Right atrium auricular region (tissue), 2 donors: Measurements from ENCODE around the gene CHD6. TPM values are rescaled to one million over a fixed set of nuclear protein-coding genes. Genes with fewer than 3 reads are reported as not detected.

Experiments used
- DNase-seq: peaks from one replicate; pipeline ENCODE4 v3.0.0-alpha.2; 2019; ENCODE audit warnings: low spot score
- H3K27ac ChIP-seq, 2 donors: fragments of 200-600 bp; sonication (generic); 1 replicate in 1 of 2; 2 replicates in 1 of 2; pipeline ENCODE4 v1.5.1; 2016 to 2019
- H3K27me3 ChIP-seq, 2 donors: fragments of 200-600 bp; sonication (generic); one replicate each; pipeline versions ENCODE4 v1.5.1 to v1.6.0; 2017 to 2019
- H3K36me3 ChIP-seq: fragments of 200-600 bp; sonication (generic); one replicate; pipeline ENCODE4 v1.5.1; 2016
- H3K4me1 ChIP-seq, 2 donors: fragments of 200-600 bp; sonication (generic); one replicate each; pipeline versions ENCODE4 v1.5.1 to v1.6.0; 2017 to 2019
- H3K4me3 ChIP-seq, 2 donors: fragments of 200-600 bp; sonication (generic); 1 replicate in 1 of 2; 2 replicates in 1 of 2; pipeline ENCODE4 v1.5.1; 2017 to 2019; ENCODE audit warnings: mild to moderate bottlenecking in 1 of 2, moderate library complexity in 1 of 2
- H3K9me3 ChIP-seq, 2 donors: fragments of 200-600 bp; sonication (generic); one replicate each; pipeline ENCODE4 v1.5.1; 2019
- total RNA-seq, 2 donors: library from RNA; depleted of rRNA; stranded (reverse); fragments of >200 nt; gene quantifications; one replicate each; pipeline ENCODE4 v1.1.0, GENCODE V29; 2016
- TF ChIP-seq, protein P1 (sequence below), 2 donors: fragments of 200-600 bp; sonication (generic); IDR thresholded peaks; one replicate each; pipeline ENCODE4 v1.5.1; 2019; ENCODE audit warnings: antibody characterized with exemption in 2 of 2

The CHD6 gene
- total RNA-seq, 2 donors from 2014 or later = 22.2 to 27.4 TPM

DNA sequence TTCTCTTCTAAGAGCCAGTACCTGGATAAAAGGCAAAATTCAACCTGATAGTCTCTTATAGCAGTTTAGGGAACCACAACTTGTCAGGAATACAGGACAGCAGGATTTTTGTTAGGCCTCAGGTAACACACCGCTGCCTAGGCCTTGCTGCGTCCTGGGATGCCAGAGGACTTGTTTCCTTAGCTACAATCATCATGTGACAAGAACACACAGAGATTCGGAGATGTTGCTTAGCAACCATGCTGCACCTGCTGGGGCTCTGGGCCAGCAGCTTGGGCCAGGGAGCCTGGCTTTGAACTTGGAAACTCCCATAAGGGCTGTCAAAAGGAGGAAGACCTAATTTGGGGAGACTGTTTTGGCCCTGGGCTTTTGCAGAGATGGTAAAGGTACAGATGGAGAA, 36.1 kb upstream of the CHD6 start:
- Histone ChIP-seq H3K4me3 (no peak overlapping the region), H3K27me3 (no peaks in the 10 kb centered on the region), H3K4me1 (no peaks in the 10 kb centered on the region), H3K36me3 (no peaks in the 10 kb centered on the region), H3K27ac (no peak overlapping the region), H3K9me3 (no peaks in the 10 kb centered on the region)
- TF ChIP-seq, protein P1, sequence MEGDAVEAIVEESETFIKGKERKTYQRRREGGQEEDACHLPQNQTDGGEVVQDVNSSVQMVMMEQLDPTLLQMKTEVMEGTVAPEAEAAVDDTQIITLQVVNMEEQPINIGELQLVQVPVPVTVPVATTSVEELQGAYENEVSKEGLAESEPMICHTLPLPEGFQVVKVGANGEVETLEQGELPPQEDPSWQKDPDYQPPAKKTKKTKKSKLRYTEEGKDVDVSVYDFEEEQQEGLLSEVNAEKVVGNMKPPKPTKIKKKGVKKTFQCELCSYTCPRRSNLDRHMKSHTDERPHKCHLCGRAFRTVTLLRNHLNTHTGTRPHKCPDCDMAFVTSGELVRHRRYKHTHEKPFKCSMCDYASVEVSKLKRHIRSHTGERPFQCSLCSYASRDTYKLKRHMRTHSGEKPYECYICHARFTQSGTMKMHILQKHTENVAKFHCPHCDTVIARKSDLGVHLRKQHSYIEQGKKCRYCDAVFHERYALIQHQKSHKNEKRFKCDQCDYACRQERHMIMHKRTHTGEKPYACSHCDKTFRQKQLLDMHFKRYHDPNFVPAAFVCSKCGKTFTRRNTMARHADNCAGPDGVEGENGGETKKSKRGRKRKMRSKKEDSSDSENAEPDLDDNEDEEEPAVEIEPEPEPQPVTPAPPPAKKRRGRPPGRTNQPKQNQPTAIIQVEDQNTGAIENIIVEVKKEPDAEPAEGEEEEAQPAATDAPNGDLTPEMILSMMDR (IDR thresholded peaks at IDR 0.05) = no peak
- DNase-seq = no peak

DNA sequence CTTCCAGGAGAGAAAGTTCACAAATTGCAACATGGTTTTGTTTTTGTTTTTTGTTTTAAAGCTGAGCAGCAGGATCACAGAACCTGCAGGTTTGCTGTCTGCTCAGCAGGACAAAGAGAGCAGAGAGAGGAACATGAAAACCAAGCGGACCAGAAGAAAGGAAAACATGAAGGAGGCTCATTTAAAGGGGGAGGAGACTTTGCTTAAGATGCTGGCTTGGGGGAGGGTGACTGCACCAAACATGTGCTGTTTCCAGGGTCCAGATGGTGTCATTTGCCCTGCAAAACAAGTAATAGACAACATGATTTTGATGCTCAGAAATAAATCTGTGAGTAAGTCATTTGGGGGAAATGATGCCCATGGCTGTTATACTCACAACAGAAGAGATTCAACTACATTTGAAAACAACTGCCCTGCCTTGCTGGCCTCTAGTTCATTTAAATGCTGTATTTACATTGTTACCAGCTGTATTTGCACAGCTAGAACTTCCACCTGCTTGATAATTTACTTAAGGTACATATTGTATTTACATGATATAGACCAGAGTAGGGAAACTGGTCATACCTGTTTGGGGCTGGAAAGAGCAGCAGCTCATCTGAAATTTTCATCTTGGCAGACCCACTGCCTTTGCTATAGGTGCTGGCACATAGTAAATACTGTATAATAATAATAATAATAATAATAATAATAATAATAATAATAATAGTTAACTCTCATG, 32.2 kb upstream of the CHD6 start:
- Histone ChIP-seq H3K4me3 (no peak overlapping the region), H3K27ac (no peak overlapping the region), H3K36me3 (no peaks in the 10 kb centered on the region), H3K27me3 (no peaks in the 10 kb centered on the region), H3K9me3 (no peaks in the 10 kb centered on the region), H3K4me1 (no peaks in the 10 kb centered on the region)
- TF ChIP-seq, protein P1 (IDR thresholded peaks at IDR 0.05) = no peak
- DNase-seq = no peak

DNA sequence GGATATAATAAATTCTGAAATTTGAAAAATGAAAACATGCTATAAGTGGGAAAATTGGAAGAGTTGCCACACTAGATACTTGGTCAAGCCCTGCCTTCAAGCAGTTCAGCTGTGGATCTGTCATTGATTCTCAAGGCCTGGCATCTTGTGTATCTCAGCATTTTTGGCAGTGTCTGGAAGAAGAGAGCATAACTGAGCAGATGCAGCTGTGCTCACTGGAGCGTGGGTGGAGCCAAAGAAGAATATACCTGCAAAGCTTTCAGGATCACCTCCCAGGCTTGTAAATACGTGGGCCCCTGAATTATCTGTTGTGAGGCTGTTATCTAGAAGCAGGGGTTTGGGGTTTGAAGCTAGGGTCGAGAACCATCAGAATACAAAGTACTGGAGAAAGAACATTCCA, 31.3 kb upstream of the CHD6 start:
- DNase-seq = no peak
- H3K27me3 ChIP-seq = no peaks in the 10 kb centered on the region
- H3K9me3 ChIP-seq = no peaks in the 10 kb centered on the region
- TF ChIP-seq, protein P1 (IDR thresholded peaks at IDR 0.05) = no peak
- H3K27ac ChIP-seq = no peak overlapping the region
- no peaks in the 10 kb centered on the region for H3K4me1 ChIP-seq
- no peaks in the 10 kb centered on the region for H3K36me3 ChIP-seq
- H3K4me3 ChIP-seq = no peak overlapping the region

DNA sequence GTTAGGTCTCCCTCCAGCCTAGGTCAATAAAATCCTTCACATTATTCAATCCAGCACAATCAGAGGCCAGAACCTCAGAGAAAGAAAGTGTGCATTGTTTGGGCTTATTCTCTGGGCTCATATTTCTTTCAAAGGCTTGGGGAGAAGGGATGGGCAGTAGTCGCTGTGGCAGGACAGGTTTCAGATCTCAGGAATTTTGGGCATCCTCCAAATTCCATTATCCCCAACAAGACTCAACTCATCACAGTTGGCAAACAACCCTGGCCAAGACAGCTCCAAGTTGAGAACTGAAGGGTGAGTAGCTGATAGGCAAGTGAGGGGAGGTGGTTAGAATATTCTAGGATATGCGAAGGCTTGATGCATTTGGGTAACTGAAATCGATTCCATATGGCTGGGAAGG, 27.2 kb upstream of the CHD6 start:
- no peak overlapping the region for H3K4me3 ChIP-seq
- H3K27me3 ChIP-seq = no peaks in the 10 kb centered on the region
- H3K36me3 ChIP-seq = no peaks in the 10 kb centered on the region
- peaks cover 0 to 9% of the 10 kb centered on the region in 2 donors for H3K4me1 ChIP-seq
- no peak for DNase-seq
- H3K27ac ChIP-seq = no peak overlapping the region
- H3K9me3 ChIP-seq = no peaks in the 10 kb centered on the region
- TF ChIP-seq, protein P1 (IDR thresholded peaks at IDR 0.05) = no peak

DNA sequence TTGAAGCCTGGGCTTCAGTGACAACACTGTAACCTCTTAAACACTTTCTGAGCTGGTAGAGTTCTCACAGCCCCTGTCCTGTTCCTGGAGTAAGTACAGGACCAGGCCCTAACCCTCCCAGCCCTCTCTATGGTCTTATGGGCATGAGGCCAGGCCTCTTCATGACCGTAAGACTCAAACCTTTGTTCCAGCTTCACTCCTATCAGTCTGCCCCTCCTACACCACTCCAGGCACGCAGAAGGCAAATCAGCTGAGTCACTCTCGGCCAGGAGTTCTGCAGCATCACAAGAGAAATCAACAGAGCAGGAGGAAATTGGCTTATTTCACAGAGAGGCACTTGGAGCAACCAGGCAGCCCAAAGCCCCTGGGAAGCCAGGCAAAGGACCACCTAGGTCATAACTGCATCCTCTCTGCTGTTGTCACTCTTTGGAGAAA, 25.3 kb upstream of the CHD6 start:
- no peaks in the 10 kb centered on the region for H3K36me3 ChIP-seq

More for the DNA sequence above, 25.3 kb upstream of the CHD6 start:
- TF ChIP-seq, protein P1 (IDR thresholded peaks at IDR 0.05) = no peak
- Histone ChIP-seq H3K9me3 (no peaks in the 10 kb centered on the region), H3K27ac (no peak overlapping the region), H3K4me1 (peaks cover 0 to 9% of the 10 kb centered on the region in 2 donors), H3K4me3 (no peak overlapping the region), H3K27me3 (no peaks in the 10 kb centered on the region)
- DNase-seq = no peak
